ENCODE data around the gene COP1. TPM values are rescaled to one million over a fixed set of nuclear protein-coding genes. Genes with fewer than 3 reads are reported as not detected.

COP1 gene
- polyA plus RNA-seq, 1 donor (not counting 4 experiments of a cell fraction or from before 2014, with no cell fraction given), result 38.9 TPM

DNA sequence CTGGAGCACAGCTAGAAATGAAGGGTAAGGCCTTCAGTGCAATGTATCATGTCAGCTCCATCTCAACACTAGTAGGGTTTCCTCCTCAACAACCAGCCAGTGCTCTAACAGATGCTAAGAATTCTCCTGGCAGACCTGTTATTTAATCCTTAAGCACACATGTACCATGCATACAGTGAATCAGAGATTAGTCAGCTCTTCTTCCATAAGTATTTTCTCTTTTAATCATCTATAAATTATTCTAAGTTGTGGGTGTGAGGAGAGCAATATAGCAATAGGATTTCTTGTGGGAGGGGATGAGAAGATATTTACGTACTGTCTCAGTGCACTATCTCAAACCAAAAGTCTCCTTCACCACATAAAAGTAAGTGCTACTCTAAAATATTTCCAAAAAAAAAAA, 95.3 kb downstream of the COP1 start:
- dilution Hi-C loops (cut with MboI; ENCODE audit: extremely low pct_ligation_motif_present, low sequenced_read_pairs), result no loop called here
- no peak for FAIRE-seq

DNA sequence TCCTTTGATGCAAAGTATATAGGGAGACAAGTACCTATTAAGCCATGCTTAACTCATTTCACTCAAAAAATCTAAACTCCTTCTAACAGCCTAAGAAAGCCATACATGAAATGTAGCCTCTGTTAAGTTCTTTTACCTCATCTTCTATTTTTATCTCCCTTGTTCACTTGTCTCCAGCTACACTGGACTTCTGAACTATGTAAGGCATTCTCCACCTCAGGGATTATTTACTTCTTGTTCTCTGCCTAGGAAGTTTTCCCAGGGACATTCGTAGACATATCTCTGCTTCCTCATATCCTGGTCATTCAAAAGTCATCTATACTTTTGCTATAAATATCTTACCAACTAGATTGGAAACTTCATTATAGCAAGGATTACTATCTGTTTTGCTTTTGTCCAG, 96.9 kb downstream of the COP1 start:
- no peaks in the 10 kb centered on the region for H3K9me3 ChIP-seq (ENCODE audit: control insufficient read depth, low read depth, low read length)
- H3K27me3 ChIP-seq (ENCODE audit: control insufficient read depth, extremely low read depth, insufficient read depth, low read length), result no peaks in the 10 kb centered on the region
- no peak overlapping the region for H3K9ac ChIP-seq (ENCODE audit: control insufficient read depth, extremely low read depth, insufficient read depth, low read length)
- peaks cover 0 to 1% of the 10 kb centered on the region in 2 experiments for H3K36me3 ChIP-seq (ENCODE audit: control insufficient read depth in 2 of 2, extremely low read depth in 1 of 2, insufficient read depth in 2 of 2, low read length in 2 of 2)
- H2AFZ ChIP-seq (ENCODE audit: control insufficient read depth, low read length), result no peak overlapping the region
- dilution Hi-C loops (cut with MboI; ENCODE audit: extremely low pct_ligation_motif_present, low sequenced_read_pairs), result no loop called here
- TF ChIP-seq, protein P1, sequence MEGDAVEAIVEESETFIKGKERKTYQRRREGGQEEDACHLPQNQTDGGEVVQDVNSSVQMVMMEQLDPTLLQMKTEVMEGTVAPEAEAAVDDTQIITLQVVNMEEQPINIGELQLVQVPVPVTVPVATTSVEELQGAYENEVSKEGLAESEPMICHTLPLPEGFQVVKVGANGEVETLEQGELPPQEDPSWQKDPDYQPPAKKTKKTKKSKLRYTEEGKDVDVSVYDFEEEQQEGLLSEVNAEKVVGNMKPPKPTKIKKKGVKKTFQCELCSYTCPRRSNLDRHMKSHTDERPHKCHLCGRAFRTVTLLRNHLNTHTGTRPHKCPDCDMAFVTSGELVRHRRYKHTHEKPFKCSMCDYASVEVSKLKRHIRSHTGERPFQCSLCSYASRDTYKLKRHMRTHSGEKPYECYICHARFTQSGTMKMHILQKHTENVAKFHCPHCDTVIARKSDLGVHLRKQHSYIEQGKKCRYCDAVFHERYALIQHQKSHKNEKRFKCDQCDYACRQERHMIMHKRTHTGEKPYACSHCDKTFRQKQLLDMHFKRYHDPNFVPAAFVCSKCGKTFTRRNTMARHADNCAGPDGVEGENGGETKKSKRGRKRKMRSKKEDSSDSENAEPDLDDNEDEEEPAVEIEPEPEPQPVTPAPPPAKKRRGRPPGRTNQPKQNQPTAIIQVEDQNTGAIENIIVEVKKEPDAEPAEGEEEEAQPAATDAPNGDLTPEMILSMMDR (optimal IDR thresholded peaks at IDR 0.05 in 1 of 3, IDR thresholded peaks at IDR 0.05 in 1 of 3, conservative IDR thresholded peaks at IDR 0.05 in 1 of 3; ENCODE audit: extremely low read depth in 1 of 3, insufficient read depth in 2 of 3, low read length in 3 of 3), result no peak
- no peak for TF ChIP-seq EZH2 (IDR thresholded peaks at IDR 0.05; ENCODE audit: low read length)
- no peak for FAIRE-seq
- no peaks in the 10 kb centered on the region for H4K20me1 ChIP-seq (ENCODE audit: control insufficient read depth, extremely low read depth, insufficient read depth, low read length)
- no peaks in the 10 kb centered on the region for H3K9me1 ChIP-seq (ENCODE audit: control insufficient read depth, extremely low read depth, insufficient read depth, low read length)
- no peak overlapping the region for H3K27ac ChIP-seq (ENCODE audit: control insufficient read depth, insufficient read depth, low read length)
- peaks cover 2% of the 10 kb centered on the region for H3K4me1 ChIP-seq (ENCODE audit: control insufficient read depth, extremely low read depth, insufficient read depth, low read length)
- no peaks in the 10 kb centered on the region for H3K79me2 ChIP-seq (ENCODE audit: control insufficient read depth, insufficient read depth, low read length)
- no peak overlapping the region for H3K4me2 ChIP-seq (ENCODE audit: control insufficient read depth, extremely low read depth, insufficient read depth, low read depth, low read length)
- no peak for DNase-seq (ENCODE audit: low read depth, low spot score)
- no peak overlapping the region for H3K4me3 ChIP-seq (ENCODE audit: control insufficient read depth in 2 of 3, extremely low read depth in 1 of 3, insufficient read depth in 2 of 3, low read depth in 1 of 3, low read length in 3 of 3)

More for the DNA sequence above, 95.3 kb downstream of the COP1 start:
- no peak overlapping the region for H3K9ac ChIP-seq (ENCODE audit: control insufficient read depth, extremely low read depth, insufficient read depth, low read length)
- no peak for DNase-seq (ENCODE audit: low read depth, low spot score)
- no peaks in the 10 kb centered on the region for H3K9me1 ChIP-seq (ENCODE audit: control insufficient read depth, extremely low read depth, insufficient read depth, low read length)
- no peaks in the 10 kb centered on the region for H3K79me2 ChIP-seq (ENCODE audit: control insufficient read depth, insufficient read depth, low read length)
- H3K27ac ChIP-seq (ENCODE audit: control insufficient read depth, insufficient read depth, low read length), result no peak overlapping the region
- H4K20me1 ChIP-seq (ENCODE audit: control insufficient read depth, extremely low read depth, insufficient read depth, low read length), result no peaks in the 10 kb centered on the region
- H2AFZ ChIP-seq (ENCODE audit: control insufficient read depth, low read length), result no peak overlapping the region
- no peaks in the 10 kb centered on the region for H3K36me3 ChIP-seq (ENCODE audit: control insufficient read depth in 2 of 2, extremely low read depth in 1 of 2, insufficient read depth in 2 of 2, low read length in 2 of 2)
- no peak overlapping the region for H3K4me3 ChIP-seq (ENCODE audit: control insufficient read depth in 2 of 3, extremely low read depth in 1 of 3, insufficient read depth in 2 of 3, low read depth in 1 of 3, low read length in 3 of 3)
- no peaks in the 10 kb centered on the region for H3K9me3 ChIP-seq (ENCODE audit: control insufficient read depth, low read depth, low read length)
- peaks cover 2% of the 10 kb centered on the region for H3K4me1 ChIP-seq (ENCODE audit: control insufficient read depth, extremely low read depth, insufficient read depth, low read length)
- no peak overlapping the region for H3K4me2 ChIP-seq (ENCODE audit: control insufficient read depth, extremely low read depth, insufficient read depth, low read depth, low read length)
- no peaks in the 10 kb centered on the region for H3K27me3 ChIP-seq (ENCODE audit: control insufficient read depth, extremely low read depth, insufficient read depth, low read length)
- TF ChIP-seq, protein P1 (optimal IDR thresholded peaks at IDR 0.05 in 1 of 3, IDR thresholded peaks at IDR 0.05 in 1 of 3, conservative IDR thresholded peaks at IDR 0.05 in 1 of 3; ENCODE audit: extremely low read depth in 1 of 3, insufficient read depth in 2 of 3, low read length in 3 of 3), result no peak
- no peak for TF ChIP-seq EZH2 (IDR thresholded peaks at IDR 0.05; ENCODE audit: low read length)
